DMS153 treated with DMSO at 0.1 percent for 48 hours (cell line): Measurements from ENCODE around the gene OLFML2A.
"Not testable (repeated sequence)": the region's sequence is repeated elsewhere in the genome, so short reads cannot be mapped to it uniquely, and the experiment has no call there.

Source experiments
- DNase-seq: peaks from one replicate; lab custom pipeline; 2025; ENCODE audit not compliant: unreplicated experiment; lab: John Stamatoyannopoulos, UW

OLFML2A gene

GRCh38 chr9:124818431-124819281 lies 41.7 kb downstream of the OLFML2A start:
- DNase-seq: no peak

DNA sequence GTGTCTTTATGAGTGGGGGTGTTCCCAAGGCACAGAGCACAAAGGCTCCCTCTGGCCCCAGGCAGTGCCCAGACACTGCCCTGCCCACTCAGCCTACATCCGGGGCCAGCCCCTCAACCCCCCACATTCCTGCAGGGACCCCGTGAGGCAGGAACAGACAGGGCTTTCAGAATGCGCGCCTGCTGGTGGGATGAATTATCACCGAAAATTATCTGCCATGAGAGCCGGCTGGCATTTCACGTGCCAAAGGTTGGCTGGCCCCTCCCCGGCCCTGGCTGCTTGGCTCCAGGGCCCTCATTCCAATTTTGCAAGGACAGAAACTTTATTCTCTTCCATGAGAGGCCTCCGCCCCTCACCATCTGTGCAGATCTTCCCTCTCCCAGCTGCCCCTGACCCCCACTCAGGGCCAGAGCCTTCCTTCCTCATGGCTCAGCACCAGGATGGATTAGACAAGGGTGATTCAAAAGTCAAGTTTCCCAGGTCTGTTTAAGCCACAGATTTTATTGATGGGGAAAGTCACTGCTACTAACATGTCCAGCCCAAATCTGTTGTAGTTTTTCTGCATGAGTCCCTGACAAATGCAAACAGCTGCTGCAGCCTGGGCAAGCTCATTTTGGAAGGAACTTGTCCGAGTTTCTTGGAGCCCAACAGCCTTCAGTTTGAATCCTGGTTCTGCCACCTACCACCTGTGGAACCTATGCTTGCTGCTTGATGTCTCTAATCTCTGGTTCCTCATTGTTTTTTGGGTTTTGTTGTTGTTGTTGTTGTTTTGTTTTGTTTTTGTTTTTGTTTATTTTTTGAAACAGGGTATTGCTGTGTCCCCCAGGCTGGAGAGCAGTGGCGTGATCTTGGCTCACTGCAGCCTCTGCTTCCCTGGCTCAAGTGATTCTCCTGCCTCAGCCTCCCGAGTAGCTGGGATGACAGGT lies 44.0 kb downstream of the OLFML2A start:
- DNase-seq: no peak

- no peak for DNase-seq
Observed at GRCh38 chr9:124828489-124829333, 51.8 kb downstream of the OLFML2A start.

- DNase-seq: no peak
Observed at GRCh38 chr9:124829334-124829669, 52.4 kb downstream of the OLFML2A start.

GRCh38 chr9:124830593-124830992 lies 53.7 kb downstream of the OLFML2A start:
- DNase-seq: no peak

DNA sequence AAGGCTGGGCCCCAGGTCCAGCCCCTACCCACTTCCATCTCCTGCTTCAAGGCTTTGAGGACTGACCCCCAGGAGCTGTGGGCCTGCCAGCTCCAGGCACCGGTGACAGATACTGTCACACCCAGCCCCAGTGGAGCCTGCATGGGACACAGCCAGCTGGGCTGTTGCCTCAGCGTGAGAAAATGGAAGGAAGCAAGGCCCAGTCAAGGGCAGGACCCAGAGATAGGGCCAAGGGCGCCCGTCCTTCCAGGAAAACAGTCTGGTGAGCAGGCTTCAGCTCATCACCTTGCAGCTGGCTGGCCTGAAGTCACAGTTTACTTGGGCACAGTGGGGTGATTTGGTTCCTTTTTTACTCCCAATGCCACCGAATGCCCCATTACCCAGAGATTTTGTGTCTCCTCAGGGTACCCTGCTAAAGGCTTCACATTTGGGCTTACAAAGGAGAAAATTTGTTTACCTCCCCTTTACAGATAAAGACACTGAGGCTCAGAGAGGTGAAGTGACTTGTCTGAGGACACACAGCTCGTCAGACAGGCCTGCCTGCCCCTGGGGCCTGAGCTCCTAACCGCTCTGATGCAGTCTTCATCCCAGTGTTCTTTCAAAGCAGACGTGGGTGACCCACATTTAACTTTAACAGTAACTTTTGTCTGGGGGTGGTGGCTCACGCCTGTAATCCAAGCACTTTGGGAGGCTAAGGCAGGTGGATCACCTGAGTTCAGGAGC lies 54.9 kb downstream of the OLFML2A start:
- no peak for DNase-seq

DNA sequence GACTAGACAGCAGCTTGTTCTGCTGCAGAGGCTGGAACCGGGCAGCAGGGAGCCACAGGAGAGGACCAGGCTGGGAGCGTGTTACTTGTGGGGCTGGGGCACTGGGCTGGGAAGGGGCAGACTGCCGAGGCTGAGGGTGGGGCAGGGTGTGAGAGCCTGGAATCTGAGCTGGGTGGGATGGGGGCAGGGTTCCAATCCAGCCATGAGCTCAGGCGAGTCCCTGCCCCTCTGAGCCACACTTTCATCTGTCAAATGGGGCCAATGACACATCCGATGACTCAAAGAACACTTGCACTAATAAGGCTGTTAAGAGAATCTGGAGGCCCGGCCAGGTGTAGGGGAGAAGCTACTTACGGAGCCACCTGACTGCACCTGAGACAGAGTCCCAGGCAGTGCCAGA lies 57.7 kb downstream of the OLFML2A start:
- no peak for DNase-seq

DNA sequence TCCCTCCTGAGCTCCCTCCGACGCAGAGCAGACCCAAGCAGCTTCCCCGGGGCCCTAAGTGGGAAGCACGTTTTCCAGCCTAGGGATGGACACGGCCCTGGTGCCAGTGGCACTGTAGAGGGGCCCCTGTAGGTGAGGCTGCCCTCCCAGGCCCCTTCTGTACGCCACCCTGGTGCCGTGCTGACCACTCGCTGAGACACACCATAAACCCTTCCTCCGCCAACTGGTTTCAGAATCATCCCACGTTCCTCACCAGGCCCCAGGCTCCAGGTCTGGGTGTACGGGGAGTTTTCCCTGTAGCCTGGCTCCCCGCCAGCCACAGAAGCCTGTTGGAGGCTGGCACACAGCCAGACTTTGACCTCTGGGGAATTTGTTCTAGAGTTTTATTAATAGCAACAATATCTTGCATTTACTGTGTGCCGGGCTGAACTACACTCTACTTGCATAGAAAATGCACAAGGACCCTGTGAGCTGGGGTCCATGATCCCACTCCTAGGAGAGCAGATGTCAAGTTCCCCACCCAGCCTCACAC lies 58.2 kb downstream of the OLFML2A start:
- DNase-seq: peak; percentile 89

DNA sequence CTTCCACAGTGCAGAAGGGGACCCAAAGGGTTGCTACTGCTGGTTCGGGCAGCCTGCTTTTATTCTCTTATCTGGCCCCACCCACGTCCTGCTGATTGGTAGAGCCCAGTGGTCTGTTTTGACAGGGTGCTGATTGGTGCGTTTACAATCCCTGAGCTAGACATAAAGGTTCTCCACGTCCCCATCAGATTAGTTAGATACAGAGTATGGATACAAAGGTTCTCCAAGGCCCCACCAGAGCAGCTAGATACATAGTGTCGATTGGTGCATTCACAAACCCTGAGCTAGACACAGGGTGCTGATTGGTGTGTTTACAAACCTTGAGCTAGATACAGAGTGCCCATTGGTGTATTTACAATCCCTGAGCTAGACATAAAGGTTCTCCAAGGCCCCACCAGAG lies 61.2 kb downstream of the OLFML2A start:
- DNase-seq: not testable (repeated sequence)

DNA sequence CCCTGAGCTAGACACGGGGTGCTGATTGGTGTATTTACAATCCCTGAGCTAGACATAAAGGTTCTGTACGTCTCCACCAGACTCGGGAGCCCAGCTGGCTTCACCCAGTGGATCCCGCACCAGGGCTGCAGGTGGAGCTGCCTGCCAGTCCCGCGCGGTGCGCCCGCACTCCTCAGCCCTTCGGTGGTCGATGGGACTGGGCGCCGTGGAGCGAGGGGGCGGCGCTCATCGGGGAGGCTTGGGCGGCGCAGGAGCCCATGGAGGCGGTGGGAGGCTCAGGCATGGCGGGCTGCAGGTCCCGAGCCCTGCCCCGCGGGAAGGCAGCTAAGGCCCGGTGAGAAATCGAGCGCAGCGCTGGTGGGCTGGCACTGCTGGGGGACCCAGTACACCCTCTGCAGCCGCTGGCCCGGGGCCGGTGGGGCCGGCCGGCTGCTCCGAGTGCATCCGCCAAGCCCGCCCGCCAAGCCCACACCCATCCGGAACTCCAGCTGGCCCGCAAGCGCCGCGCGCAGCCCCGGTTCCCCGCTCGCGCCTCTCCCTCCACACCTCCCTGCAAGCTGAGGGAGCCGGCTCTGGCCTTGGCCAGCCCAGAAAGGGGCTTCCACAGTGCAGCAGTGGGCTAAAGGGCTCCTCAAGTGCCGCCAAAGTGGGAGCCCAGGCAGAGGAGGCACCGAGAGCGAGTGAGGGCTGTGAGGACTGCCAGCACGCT lies 61.8 kb downstream of the OLFML2A start:
- not testable (repeated sequence) for DNase-seq

- no peak for DNase-seq
Observed at GRCh38 chr9:124839612-124840299, 62.8 kb downstream of the OLFML2A start.

GRCh38 chr9:124840300-124840833 lies 63.4 kb downstream of the OLFML2A start:
- DNase-seq: no peak

DNA sequence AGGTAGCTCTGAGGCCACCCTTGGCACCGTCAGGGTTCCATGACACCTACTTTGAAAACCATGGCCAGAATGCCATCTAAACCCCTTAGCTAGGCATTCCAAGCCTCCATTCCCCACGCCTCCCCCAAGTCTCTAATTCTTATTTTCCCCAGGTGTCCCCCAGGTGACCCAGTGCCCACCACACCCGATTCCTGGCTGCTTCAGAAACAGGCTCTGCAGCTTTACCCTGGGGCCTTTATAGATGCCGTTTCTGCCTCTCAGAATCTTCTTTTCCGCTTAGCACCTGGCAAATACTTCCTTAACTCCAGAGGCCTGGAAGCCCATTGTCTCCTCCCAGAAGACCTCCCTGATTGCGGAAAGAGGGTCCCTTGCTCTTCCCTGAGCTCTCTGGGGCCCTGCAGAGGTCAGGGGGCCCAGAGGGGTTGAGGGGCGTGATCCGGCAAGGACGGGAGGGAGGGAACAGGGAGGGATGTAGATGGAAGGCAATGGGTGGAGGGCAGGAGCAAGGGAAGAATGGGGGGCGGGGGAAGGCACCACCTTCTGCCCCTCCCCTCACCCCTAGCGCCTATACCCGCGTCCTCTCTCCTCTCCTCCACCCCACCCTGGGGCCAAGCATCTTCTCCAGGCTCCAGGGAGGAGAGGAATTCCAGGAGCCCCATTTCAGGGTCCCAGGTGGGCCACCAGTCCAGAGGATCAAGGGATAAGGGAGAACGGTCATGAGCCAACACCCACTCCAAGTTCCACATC lies 64.3 kb downstream of the OLFML2A start:
- no peak for DNase-seq

DNA sequence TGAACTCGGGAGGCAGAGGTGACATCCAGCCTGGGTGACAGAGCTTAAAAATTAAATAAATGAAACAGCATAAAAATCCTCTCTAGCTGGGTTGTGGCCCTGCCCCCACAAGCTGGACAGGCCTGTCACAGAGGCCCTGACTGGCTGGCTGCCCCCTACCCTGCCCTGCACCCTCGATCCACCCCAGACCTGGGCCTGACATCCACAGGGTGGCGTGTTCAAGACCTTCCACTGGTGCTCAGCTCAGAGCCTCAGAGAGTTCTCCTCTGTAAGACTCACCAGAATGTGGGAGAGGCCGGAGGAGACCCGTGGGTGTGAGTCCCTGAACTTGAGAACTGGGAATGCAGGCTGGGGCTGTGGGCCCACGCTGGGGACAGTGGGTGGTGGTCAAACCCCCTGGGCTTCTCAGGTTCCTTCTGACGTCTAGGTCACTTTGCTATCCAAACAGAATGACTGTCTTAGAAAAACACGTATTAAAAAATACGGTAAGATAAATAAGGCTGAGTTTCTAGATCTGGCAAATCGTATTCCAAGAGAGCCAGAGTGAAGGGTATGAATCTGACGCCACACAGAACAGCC lies 66.6 kb downstream of the OLFML2A start:
- DNase-seq: no peak

DNA sequence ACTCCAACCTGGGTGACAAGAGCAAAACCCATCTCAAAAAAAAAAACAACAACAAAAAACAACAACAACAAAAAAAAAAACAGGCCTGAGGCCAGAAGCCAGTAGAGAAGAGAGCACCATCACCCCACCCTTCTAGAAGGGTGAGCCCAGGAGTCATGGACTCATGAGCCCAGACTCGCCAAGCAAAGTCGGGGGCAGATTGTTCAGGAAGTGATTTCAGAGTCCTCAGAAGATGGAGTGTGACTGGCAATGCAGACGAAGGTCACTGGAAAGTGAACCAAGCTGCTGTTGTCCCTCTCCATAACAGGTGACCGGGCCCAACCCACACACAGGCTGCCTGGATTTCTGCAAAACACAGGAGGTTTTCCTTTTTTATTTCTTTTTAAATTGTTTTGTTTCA lies 67.4 kb downstream of the OLFML2A start:
- DNase-seq: no peak

DNA sequence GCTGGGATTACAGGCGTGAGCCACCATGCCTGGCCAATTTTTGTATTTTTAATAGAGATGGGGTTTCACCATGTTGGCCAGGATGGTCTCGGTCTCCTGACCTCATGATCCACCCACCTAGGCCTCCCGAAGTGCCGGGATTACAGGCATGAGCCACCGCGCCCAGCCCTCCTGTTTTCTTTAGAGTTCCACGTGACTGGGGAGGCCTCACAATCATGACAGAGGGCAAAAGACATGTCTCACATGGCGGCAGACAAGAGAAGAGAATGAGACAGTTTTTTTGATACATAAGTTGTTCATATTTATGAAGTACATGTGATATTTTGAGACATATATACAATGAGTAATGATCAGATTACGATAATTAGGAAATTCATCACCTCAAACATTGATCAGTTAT lies 69.5 kb downstream of the OLFML2A start:
- not testable (repeated sequence) for DNase-seq

DNA sequence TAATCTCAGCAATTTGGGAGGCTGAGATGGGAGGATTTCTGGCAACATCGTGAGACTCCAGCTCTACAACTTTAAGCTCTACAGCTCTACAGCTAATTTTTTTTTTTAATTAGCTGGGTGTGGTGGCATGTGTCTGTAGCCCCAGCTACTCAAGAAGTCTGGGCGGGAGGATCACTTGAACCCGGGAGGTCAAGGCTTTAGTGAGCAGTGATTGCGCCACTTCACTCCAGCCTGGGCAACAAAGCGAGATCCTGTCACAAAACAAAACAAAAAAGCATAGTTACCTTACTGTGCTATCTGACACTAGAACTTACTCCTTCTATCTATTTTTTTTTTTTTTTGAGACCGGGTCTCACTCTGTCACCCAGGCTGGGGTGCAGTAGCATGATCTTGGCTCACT lies 70.0 kb downstream of the OLFML2A start:
- DNase-seq: no peak

DNA sequence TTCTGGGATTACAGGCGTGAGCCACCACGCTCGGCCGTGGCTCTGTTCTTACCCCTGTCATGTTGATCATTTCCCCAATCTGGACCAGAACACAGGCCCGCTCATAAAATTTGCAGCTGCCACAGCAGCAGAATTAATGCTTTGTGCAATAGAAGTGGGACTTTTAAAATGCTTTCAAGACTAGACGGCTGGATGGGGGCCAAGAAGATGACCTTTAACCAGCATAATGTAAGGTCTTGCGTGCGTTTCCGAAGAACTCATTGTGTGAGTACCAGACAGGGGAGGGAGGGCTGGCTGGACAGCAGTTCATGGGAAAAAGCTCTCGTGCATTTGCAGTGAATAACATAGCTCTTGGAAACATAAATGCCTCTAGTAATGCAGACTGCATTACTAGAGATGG lies 72.9 kb downstream of the OLFML2A start:
- DNase-seq: no peak
